ENCODE results near the gene TMEM219.
"Not testable (repeated sequence)": the region's sequence is repeated elsewhere in the genome, so short reads cannot be mapped to it uniquely, and the experiment has no call there.

Gene TMEM219, protein sequence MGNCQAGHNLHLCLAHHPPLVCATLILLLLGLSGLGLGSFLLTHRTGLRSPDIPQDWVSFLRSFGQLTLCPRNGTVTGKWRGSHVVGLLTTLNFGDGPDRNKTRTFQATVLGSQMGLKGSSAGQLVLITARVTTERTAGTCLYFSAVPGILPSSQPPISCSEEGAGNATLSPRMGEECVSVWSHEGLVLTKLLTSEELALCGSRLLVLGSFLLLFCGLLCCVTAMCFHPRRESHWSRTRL

DNA sequence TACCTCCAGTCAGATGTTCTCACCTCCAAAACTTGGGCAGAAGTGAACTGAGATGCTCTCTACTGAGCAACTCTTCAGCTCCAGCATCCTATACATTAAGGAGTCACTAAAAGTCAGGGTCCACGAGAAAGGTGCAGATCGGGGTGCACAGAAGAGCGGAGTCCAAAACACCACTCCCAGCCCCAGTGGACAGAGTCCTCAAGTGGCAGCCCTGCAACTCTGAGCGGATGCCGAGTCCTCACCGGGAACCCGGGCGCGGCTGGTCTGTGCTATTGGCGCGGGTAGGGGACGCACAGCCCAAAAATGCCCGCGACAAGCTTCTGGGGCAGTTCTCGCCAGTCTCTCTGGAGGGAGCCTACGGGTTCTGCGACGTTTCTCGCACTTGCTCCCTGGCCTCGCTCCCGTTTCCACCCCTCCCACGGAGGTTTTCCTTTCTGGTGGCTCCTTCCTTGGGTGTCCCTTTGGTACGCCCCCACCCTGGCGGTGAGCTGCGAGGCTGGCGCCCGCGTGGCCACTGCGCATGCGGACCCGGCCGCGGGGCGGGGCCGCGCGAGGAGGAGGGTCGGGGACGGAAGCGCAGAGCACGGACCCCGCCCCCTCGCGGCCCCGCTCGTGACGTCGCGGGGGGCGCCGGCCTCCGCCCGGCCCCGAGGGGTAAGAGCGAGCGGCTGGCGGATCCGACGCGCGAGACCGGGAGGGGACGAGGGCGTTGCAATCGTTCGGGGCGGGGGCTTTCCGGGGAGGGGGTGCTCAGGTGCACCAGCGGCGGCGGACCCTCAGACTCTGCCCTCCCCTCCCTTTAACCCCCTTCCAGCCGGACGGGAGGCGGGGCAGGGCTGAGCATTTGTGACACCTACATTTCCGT, at the start of gene TMEM219:
TMEM219 (plus strand) TSS at position 601 of the 865 bp plus-strand sequence. CDS start 1,065 bp downstream, outside the sequence.
- peak; percentile 98 for DNase-seq

DNA sequence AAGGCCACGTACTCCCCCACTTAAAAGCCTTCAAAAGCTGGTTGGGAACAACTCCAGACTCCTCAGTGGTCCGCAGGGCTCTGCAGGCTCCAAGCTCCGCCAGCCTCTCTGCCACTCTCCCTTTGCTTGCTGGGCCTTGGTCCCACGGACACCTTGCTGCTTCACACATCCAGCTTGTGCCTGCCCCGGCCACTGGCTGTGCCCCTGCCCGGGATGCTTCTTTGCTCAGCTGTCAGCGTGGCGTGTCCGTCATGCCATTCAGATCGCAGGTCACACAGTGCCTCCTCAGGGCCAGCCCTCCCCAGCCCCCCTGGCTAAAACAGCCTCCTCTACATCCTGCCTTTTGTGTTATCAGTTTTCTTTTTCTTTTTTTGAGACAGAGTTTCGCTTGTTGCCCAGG, 49.8 kb upstream of the TMEM219 start:
- no peak for DNase-seq

DNA sequence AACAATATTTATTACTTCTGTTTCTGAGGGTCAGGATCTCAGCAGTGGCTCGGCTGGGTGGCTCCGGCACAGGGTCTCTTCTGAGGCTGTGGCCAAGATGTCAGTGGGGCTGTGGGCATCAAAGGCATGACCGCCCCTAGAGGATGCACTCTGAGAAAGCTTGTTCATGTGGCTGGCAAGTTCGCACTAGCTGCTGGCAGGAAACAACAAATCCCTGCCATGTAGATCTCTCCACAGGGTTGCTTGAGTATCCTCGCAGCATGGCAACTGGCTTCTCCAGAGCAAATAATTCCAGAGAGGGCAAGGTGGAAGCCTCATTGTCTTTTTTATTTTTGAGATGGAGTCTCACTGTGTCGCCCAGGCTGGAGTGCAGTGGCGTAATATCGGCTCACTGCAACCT, 48.4 kb upstream of the TMEM219 start:
- DNase-seq = no peak

DNA sequence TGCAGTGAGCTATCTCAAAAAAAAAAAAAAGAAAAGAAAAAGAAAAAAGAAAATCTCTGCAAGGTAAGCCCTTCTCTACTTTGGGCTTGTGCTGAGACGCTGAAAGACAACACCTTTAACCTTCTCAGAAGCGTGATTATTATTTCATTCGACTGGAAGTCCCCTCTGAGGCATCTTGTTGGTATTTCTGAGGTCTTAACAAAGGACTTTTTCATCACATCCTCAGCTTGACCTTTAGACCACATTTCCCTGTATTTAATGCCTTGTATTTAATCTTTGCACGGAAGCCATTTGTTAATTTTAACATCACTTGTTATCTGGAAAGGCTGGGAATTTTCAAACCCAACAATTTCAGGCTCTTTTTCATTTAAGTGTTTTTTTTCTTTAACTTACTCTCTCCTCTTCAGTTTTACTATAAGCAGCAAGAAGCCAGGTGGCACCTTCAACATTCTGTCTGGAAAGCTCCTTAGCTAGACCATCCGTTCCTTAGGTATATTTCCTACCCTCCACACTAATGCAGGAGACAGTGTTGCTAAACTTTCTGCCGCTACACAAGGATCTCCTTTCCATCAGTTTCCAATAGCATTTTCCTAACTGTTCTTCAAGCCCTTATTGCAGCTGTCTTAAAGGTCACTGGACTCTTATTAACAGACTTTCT, 46.2 kb upstream of the TMEM219 start:
- DNase-seq = no peak

- no peak for DNase-seq
Measured at GRCh38 chr16:29916979-29917378, 44.9 kb upstream of the TMEM219 start.

DNA sequence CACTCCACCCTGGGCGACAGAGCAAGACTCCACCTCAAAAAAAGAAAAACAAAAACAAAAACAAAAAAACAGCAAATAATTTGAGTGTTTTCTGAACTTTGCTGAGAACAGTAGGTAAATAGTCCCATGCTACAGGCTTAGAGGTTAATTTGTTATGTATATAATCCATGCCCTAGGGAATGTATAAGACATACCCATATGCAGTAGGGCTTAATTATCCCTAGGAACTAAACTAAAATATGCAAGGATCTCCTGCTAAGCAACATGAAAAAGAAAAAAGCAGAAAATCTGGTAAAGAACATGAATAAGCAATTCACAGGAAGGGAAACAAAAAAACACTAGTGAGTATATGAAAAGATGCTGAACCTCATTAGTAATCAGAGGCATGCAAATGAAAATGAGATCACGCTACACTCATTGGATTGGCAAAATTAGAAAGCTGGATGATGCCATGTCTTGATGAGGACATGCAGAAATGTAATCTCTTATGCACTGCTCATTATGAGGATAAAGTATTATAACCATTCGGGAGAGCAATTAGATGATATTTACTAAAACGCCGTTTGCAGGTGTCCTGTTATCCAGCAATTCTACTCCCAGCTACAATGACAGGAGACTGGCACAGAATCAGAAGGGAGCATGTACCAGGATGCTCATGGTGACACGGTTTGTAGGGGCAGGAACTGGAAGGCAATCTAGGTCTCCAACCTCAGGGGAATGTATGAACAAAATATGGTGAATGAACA, 41.4 kb upstream of the TMEM219 start:
- no peak for DNase-seq

- DNase-seq = no peak
Measured at GRCh38 chr16:29921034-29921385, 40.9 kb upstream of the TMEM219 start.

- DNase-seq = no peak
Measured at GRCh38 chr16:29922326-29922725, 39.6 kb upstream of the TMEM219 start.

DNA sequence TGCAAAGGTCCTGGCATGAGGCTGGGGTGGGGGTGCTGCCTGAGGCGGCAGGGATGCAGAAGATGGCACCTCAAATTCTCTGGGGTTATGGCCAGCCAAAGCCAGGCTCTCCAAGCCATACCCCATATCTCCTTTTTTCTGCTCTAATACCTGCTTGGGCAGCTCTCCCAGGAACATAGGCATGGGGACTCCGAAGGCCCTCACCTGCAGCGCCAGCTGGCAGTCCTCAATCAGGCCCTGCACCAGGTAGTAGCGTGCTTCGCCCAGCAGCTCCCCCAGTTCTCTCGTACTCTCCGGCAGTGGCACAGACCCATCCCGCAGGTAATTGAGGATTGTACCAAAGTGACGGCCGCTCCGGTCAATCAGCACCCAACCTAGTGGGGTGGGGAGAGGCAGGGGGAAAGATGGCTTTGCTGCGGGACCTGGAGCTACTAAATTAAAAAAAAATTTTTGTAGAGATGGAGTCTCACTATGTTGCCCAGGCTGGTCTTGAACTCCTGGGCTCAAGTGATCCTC, 38.8 kb upstream of the TMEM219 start:
- no peak for DNase-seq

DNA sequence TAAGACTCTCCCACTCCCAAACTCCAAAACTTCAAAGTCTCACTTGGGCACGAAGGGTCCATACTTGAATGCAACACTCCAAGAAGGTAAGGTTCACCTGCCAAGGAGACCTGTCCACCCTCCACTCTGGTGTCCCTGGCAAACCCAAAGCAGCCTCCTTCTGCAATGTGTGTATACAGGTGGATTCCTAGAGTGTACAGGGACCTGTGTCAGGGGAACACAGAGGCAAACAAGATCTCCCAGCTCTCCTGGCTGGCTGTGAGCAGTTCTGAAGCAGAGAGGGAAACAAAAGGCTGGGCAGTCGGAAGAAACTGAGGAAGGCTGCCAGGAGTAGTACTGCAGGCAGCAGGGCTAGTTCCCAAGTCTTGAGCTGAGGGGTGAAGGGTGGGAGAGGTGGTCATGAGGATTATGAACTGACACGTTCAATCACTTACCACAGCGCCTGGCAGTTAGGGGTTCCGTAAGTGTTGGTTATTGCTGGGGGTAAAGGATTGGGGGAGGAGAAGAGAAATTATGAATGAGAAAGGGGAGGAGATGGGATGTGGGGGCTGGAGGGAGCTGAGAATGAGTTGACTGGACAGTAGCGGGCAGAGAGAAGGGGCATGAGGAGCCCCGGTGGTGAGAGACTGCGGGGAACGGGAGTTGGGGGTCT, 36.6 kb upstream of the TMEM219 start:
- no peak for DNase-seq

DNA sequence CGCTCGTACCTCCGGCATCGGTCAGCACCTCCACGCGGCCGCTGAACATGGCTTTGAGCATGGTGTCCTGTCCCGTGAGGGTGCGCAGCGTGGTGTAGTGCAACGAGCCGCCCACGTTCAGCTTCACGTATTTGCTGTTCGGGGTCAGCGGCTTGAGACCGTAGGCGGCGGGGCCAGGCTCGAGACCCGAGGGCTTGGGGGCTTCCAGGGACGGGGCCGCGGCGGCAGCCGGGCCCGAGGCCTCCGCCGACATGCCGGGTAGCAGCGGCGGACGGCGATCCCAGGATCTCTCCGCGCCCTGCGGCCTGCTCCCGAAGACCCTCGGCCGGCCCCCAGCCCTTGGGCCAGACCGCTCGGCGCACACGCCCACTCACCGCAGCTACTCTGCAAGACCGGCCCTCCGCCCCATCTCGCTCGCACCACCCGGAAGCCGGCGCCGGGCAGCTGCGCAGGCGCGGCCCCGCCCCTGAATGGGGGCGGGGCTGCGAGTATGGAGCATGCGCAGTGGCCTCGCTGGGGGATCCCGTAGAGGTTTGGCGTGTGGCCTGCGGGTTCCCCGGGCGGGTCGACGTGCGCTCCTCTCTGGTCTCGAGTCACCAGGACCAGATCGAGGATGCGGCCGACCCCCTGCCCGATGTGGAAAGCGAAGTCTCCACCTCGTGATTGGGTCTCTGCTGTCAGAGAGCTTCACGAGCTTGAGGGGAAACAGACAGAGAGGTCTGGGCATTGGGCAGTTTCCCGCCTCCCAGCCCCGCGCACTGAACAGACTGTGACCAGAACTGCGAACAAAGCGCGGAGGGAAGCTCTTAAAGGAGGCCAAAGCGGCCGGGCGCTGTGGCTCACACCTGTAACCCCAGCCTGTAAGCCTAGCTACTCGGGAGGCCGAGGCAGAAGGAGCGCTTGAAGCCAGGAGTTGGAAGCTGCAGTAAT, 35.8 kb upstream of the TMEM219 start, which contains the start of gene KCTD13:
KCTD13 (minus strand) TSS at position 446 of the 930 bp plus-strand sequence; CDS start at position 253, 193 bp downstream.
- peak; percentile 98 for DNase-seq

DNA sequence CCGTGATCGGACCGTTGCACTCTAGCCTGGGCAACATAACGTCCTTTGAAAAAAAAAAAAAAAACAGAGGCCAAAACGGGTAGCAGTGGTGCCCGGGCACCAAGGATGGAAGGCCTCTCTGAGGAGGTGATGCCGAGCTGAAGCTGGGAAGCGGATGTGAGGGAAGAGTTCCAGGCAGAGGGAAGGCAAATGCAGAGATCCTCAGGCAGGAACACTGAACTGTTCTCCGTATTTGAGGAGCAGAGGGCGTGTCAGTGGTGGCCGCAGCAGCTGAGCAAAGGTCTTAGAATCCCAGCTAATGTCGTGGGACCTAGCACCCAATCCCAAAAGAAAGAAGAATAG, 35.2 kb upstream of the TMEM219 start:
- no peak for DNase-seq

GRCh38 chr16:29927070-29927905, 34.6 kb upstream of the TMEM219 start:
- no peak for DNase-seq

DNA sequence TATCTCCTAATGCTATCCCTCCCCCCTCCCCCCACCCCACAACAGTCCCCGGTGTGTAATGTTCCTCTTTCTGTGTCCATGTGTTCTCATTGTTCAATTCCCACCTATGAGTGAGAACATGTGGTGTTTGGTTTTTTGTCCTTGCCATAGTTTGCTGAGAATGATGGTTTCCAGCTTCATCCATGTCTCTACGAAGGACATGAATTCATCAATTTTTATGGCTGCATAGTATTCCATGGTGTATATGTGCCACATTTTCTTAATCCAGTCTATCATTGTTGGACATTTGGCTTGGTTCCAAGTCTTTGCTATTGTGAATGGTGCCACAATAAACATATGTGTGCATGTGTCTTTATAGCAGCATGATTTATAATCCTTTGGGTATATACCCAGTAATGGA, 30.1 kb upstream of the TMEM219 start:
- DNase-seq = not testable (repeated sequence)

- DNase-seq = no peak
Measured at GRCh38 chr16:29940656-29941055, 21.2 kb upstream of the TMEM219 start.

DNA sequence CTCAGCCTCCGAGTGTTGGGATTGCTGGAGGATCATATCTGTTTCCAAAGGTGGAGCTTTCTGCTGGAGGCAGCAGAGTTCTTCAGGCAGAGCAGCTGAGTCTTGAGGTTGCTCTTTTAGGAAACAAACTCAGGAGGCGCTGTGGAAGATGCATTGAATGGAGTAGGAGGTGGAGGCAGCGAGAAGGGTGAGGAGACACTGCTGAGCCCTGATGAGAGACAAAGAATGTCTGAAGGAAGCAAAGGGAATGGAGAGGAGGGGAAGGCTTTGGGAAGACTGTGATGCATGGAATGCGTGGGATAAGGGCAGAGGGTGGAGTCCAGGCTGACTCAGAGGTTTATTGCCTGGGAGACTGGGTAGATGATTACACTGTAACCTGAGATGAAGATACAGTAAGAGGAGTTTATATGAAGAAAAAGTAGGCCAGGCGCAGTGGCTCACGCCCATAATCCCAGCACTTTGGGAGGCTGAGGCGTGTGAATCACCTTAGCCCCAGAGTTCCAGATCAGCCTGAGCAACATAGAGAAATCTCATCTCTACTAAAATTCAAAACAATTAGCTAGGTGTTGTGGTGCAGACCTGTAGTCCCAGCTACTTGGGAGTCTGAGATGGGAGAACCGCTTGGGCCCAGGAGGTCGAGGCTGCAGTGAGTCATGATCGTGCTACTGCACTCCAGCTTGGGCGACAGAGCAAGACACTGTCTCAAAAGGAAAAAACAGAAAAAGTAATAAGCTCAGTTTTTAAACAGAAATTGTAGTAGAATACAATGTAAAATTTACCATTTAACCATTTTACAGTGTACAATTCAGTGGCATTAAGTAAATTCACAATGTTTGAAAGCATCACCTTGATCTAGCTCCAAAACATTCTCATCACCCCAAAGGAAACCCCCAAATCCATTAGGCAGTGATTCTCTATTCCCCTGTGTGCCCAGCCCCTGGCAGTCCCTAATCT, 17.8 kb upstream of the TMEM219 start:
- DNase-seq = no peak

- no peak for DNase-seq
Measured at GRCh38 chr16:29947897-29948296, 14.0 kb upstream of the TMEM219 start.

DNA sequence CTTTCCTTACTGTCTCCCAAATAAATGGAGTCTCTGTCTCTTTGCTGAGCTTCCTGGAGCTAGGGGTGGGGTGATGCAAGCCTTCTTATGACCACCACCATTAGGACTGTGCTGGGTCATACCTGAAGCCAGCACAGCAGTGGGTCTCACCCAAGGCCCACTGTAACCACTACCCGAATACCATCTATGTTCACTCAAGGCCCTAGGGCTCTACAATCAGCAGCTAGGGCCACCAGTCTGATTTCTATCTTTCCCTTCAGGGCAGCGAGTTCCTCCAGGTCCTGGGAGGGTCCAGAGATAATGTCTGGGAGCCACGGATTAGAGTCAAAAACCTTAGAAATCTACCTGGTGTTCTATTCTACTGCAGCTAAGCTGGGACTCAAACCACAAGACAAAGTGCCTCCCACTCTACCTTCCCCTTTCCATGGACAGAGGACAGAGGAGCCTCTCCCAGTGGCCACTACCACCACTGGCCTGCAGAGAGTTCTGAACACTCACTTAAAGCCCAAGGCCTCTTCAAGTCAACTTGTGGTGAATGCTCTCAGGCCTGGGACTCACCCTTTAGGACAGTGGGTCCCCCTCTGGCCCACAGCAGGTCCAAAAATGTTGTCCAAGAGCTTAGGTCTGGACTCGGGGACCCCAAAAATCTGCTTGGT, 10.9 kb upstream of the TMEM219 start:
- no peak for DNase-seq

All from activated T-cell treated with anti-CD3 and anti-CD28 coated beads, Interleukin-2, amount 50 U/mL, for 1 hour (primary cell).